ENCODE results near the gene FSTL3.
"Not testable (repeated sequence)": the region's sequence is repeated elsewhere in the genome, so short reads cannot be mapped to it uniquely, and the experiment has no call there.

FSTL3 gene

GRCh38 chr19:661427-662196 is 14.6 kb upstream of the FSTL3 start:
- in situ Hi-C loops (cut with HindIII; ENCODE audit: low sequenced_read_pairs): no loop called here
- peak overlapping the region; percentile 90 for H3K4me3 ChIP-seq (ENCODE audit: low read depth, low read length)
- DNase-seq (ENCODE audit: low read depth): no peak
- TF ChIP-seq CTCF (IDR thresholded peaks at IDR 0.05; ENCODE audit: low read depth, low read length, missing control alignments): no peak

GRCh38 chr19:662207-662961 is 13.8 kb upstream of the FSTL3 start:
- in situ Hi-C loops (cut with HindIII; ENCODE audit: low sequenced_read_pairs): no loop called here
- no peak for TF ChIP-seq CTCF (IDR thresholded peaks at IDR 0.05; ENCODE audit: low read depth, low read length, missing control alignments)
- H3K4me3 ChIP-seq (ENCODE audit: low read depth, low read length): peak overlapping the region; percentile 90
- no peak for DNase-seq (ENCODE audit: low read depth)

- in situ Hi-C loops (cut with HindIII; ENCODE audit: low sequenced_read_pairs): no loop called here
Measured at GRCh38 chr19:662962-663681, 13.1 kb upstream of the FSTL3 start, which contains the start of gene RNF126. RNF126 (minus strand) TSS chr19:663214; CDS start chr19:663121, 93 bp downstream.

GRCh38 chr19:663682-664117 is 12.5 kb upstream of the FSTL3 start:
- in situ Hi-C loops (cut with HindIII; ENCODE audit: low sequenced_read_pairs): no loop called here
- H3K4me3 ChIP-seq (ENCODE audit: low read depth, low read length): peak overlapping the region; percentile 43
- DNase-seq (ENCODE audit: low read depth): no peak
- TF ChIP-seq CTCF (IDR thresholded peaks at IDR 0.05; ENCODE audit: low read depth, low read length, missing control alignments): no peak

More at GRCh38 chr19:662962-663681, 13.1 kb upstream of the FSTL3 start, which contains the start of gene RNF126:
- TF ChIP-seq CTCF (IDR thresholded peaks at IDR 0.05; ENCODE audit: low read depth, low read length, missing control alignments): no peak
- peak within 1 kb of the TSS; percentile 90 for H3K4me3 ChIP-seq (ENCODE audit: low read depth, low read length)
- DNase-seq (ENCODE audit: low read depth): peak; percentile 60

GRCh38 chr19:664913-665443 is 11.2 kb upstream of the FSTL3 start:
- in situ Hi-C loops (cut with HindIII; ENCODE audit: low sequenced_read_pairs): no loop called here
- peak; percentile 87 for TF ChIP-seq CTCF (IDR thresholded peaks at IDR 0.05; ENCODE audit: low read depth, low read length, missing control alignments)
- peak; percentile 55 for DNase-seq (ENCODE audit: low read depth)
- H3K4me3 ChIP-seq (ENCODE audit: low read depth, low read length): no peak overlapping the region

- in situ Hi-C loops (cut with HindIII; ENCODE audit: low sequenced_read_pairs); DNase-seq (ENCODE audit: low read depth); H3K4me3 ChIP-seq (ENCODE audit: low read depth, low read length): not testable (repeated sequence)
Measured at GRCh38 chr19:666985-667573, 9.1 kb upstream of the FSTL3 start.

GRCh38 chr19:668675-669434 is 7.3 kb upstream of the FSTL3 start:
- H3K4me3 ChIP-seq (ENCODE audit: low read depth, low read length); in situ Hi-C loops (cut with HindIII; ENCODE audit: low sequenced_read_pairs); DNase-seq (ENCODE audit: low read depth): not testable (repeated sequence)

All from astrocyte of the cerebellum (primary cell).